Liver (tissue), 9 donors: ENCODE measurements around the gene SNAI1. TPM values are rescaled to one million over a fixed set of nuclear protein-coding genes. Genes with fewer than 3 reads are reported as not detected.
"Not testable (repeated sequence)": the region's sequence is repeated elsewhere in the genome, so short reads cannot be mapped to it uniquely, and the experiment has no call there.

Source experiments
- DNase-seq: peaks from one replicate; pipeline ENCODE4 v3.0.0-alpha.2; 2017; ENCODE audit warnings: low spot score
- H3K27ac ChIP-seq, 2 donors: one replicate each; pipeline ENCODE4 v1.7.0; 2013; ENCODE audit warnings: inconsistent platforms in 2 of 2, low read length in 2 of 2, control low read depth in 1 of 2, low read depth in 1 of 2, mild to moderate bottlenecking in 1 of 2
- H3K27me3 ChIP-seq, 4 donors: one replicate each; pipeline versions ENCODE4 v1.6.1 to v1.7.0; 2013; ENCODE audit warnings: low read length in 3 of 4, inconsistent platforms in 1 of 4, mild to moderate bottlenecking in 1 of 4, moderate library complexity in 1 of 4; ENCODE audit not compliant: control insufficient read depth in 4 of 4, insufficient read depth in 4 of 4
- H3K36me3 ChIP-seq, 4 donors: one replicate each; pipeline versions ENCODE4 v1.6.1 to v1.7.0; 2013; ENCODE audit warnings: low read length in 3 of 4, mild to moderate bottlenecking in 3 of 4, low read depth in 1 of 4, moderate library complexity in 1 of 4; ENCODE audit not compliant: control insufficient read depth in 4 of 4, insufficient read depth in 3 of 4
- H3K4me1 ChIP-seq, 4 donors: one replicate each; pipeline versions ENCODE4 v1.6.1 to v1.7.0; 2013; ENCODE audit warnings: low read length in 3 of 4, mild to moderate bottlenecking in 3 of 4, moderate library complexity in 1 of 4; ENCODE audit not compliant: control insufficient read depth in 4 of 4, insufficient read depth in 4 of 4
- H3K4me3 ChIP-seq, 3 donors: one replicate each; pipeline versions ENCODE4 v1.6.1 to v1.7.0; 2013; ENCODE audit warnings: low read length in 3 of 3, control low read depth in 1 of 3, low read depth in 1 of 3, mild to moderate bottlenecking in 1 of 3
- H3K9ac ChIP-seq, 2 donors: one replicate each; pipeline ENCODE4 v1.7.0; 2013; ENCODE audit warnings: low read length in 2 of 2, mild to moderate bottlenecking in 2 of 2, moderate library complexity in 2 of 2, control low read depth in 1 of 2, low read depth in 1 of 2
- H3K9me3 ChIP-seq, 4 donors: one replicate each; pipeline versions ENCODE4 v1.6.1 to v1.7.0; 2013; ENCODE audit warnings: low read length in 3 of 4; ENCODE audit not compliant: control insufficient read depth in 4 of 4
- ATF3 ChIP-seq: IDR thresholded peaks from 2 replicates; pipeline ENCODE4 v1.6.1; 2016; ENCODE audit warnings: antibody characterized with exemption
- EGR1 ChIP-seq, 2 donors: IDR thresholded peaks; 2 replicates each; pipeline ENCODE4 v1.6.1; 2016 to 2018; ENCODE audit warnings: antibody characterized with exemption in 2 of 2, low read depth in 2 of 2
- GABPA ChIP-seq, 2 donors: IDR thresholded peaks in 1 of 2; conservative IDR thresholded peaks in 1 of 2; 2 replicates each; pipeline ENCODE4 v1.6.1; 2016; ENCODE audit warnings: antibody characterized with exemption in 2 of 2, mild to moderate bottlenecking in 1 of 2, moderate library complexity in 1 of 2
- HNF4A ChIP-seq, 2 donors: conservative IDR thresholded peaks; 2 replicates each; pipeline ENCODE4 v1.6.1; 2016; ENCODE audit warnings: antibody characterized with exemption in 2 of 2, mild to moderate bottlenecking in 2 of 2
- JUND ChIP-seq, 2 donors: IDR thresholded peaks; 2 replicates each; pipeline ENCODE4 v1.6.1; 2016; ENCODE audit warnings: antibody characterized with exemption in 2 of 2
- MAX ChIP-seq: IDR thresholded peaks from 2 replicates; pipeline ENCODE4 v1.6.1; 2016; ENCODE audit warnings: antibody characterized with exemption
- NR2F2 ChIP-seq: IDR thresholded peaks from 2 replicates; pipeline ENCODE4 v1.6.1; 2016; ENCODE audit warnings: antibody characterized with exemption
- RXRA ChIP-seq, 2 donors: IDR thresholded peaks; 2 replicates each; pipeline ENCODE4 v1.6.1; 2017 to 2018; ENCODE audit warnings: antibody characterized with exemption in 2 of 2, mild to moderate bottlenecking in 1 of 2
- SP1 ChIP-seq: IDR thresholded peaks from 2 replicates; pipeline ENCODE4 v1.6.1; 2018; ENCODE audit warnings: antibody characterized with exemption, mild to moderate bottlenecking
- TAF1 ChIP-seq: conservative IDR thresholded peaks from 2 replicates; pipeline ENCODE4 v1.6.1; 2016; ENCODE audit warnings: antibody characterized with exemption, mild to moderate bottlenecking
- ZBTB33 ChIP-seq: IDR thresholded peaks from 2 replicates; pipeline ENCODE4 v1.6.1; 2016; ENCODE audit warnings: antibody characterized with exemption
- WGBS: extraction: QIAGEN DNeasy Blood & Tissue Kit; methylation state at CpG from one replicate; pipeline ENCODE4 v1.1.7; 2013; 5-methylcytosine and 5-hydroxymethylcytosine counted together
- polyA plus RNA-seq, 2 donors: library from polyadenylated mRNA; stranded (reverse) in 1 of 2; unstranded in 1 of 2; fragments of 200-250 nt in 1 of 2; fragments of >200 nt in 1 of 2; fragmentation: Nextera tagmentation in 1 of 2; extraction: Ambion mirVana in 1 of 2; gene quantifications; one replicate each; pipeline versions ENCODE4 v1.2.1 to v1.2.3, GENCODE V29; 2013 to 2015
- total RNA-seq, 2 donors: library from RNA; depleted of rRNA; stranded (reverse); fragments of >200 nt; gene quantifications; one replicate each; pipeline ENCODE4 v1.2.3, GENCODE V29; 2014
- donor health status: healthy.
- donor health status: healthy.
- donor health status: healthy.
- donor health status: healthy.
- donor health status: healthy.

The SNAI1 gene
- total and polyA plus RNA-seq, 4 donors: 0.28 to 3.4 (median 0.60) TPM

DNA sequence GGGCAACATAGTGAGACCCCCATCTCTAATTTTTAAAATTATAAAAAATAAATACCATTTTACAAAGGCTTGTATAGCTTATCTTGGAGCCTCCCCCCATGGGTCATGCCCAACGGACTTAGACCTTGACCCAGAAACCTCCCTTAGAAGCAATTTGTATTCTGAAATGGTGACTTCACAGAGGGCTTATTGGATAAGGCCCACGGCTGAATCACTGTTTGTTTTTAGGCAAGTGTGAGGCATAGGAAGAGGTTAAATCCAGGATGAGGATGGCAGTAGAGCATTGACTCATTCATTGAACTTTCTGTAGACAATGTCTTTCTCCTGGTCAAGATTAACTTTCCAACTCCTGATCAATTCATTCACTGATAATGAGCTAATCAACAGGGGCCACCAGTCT, 6.2 kb upstream of the SNAI1 start:
- Histone ChIP-seq H3K9ac (no peak overlapping the region), H3K27ac (no peak overlapping the region), H3K4me1 (peaks cover 0 to 6% (median 0%) of the 10 kb centered on the region in 4 donors), H3K9me3 (no peaks in the 10 kb centered on the region), H3K27me3 (no peaks in the 10 kb centered on the region), H3K4me3 (no peak overlapping the region), H3K36me3 (no peaks in the 10 kb centered on the region)
- TF ChIP-seq HNF4A (conservative IDR thresholded peaks at IDR 0.05) (peak in 1 of 2 donors; percentile 25), MAX (no peak), JUND (IDR thresholded peaks at IDR 0.05) (no peak)
- WGBS: 29% methylated on average over 2 of the region's 2 CpGs
- DNase-seq: no peak

DNA sequence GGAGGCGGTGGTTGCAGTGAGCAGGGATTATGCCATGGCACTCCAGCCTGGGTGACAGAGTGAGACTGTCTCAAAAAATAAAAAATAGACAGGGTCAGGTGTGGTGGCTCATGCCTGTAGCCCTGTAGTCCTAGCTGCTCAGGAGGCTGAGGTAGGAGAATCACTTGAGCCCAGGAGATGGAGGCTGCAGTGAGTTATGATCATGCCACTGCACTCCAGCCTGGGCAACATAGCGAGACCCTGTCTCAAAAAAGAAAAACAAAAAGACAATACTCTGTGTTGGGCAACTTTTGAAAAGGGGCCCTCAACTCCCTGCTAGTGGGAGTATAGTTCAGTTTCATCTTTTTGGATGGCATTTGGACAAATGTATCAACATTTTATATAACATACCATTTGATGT, 5.0 kb upstream of the SNAI1 start:
- H3K4me1 ChIP-seq: peaks cover 2 to 13% (median 6%) of the 10 kb centered on the region in 4 donors
- not testable (repeated sequence) for H3K9me3 ChIP-seq, H3K36me3 ChIP-seq, H3K4me3 ChIP-seq, H3K9ac ChIP-seq, DNase-seq, H3K27ac ChIP-seq, H3K27me3 ChIP-seq
- 99% methylated on average over 2 of the region's 2 CpGs for WGBS

- Histone ChIP-seq H3K27ac (no peak overlapping the region), H3K4me1 (peaks cover 2 to 17% (median 6%) of the 10 kb centered on the region in 4 donors), H3K27me3 (no peaks in the 10 kb centered on the region), H3K9me3 (no peaks in the 10 kb centered on the region), H3K36me3 (no peaks in the 10 kb centered on the region), H3K9ac (no peak overlapping the region), H3K4me3 (no peak overlapping the region)
- TF ChIP-seq ZBTB33 (no peak), SP1 (no peak), GABPA (IDR thresholded peaks at IDR 0.05 in 1 of 2, conservative IDR thresholded peaks at IDR 0.05 in 1 of 2) (no peak), ATF3 (no peak), RXRA (IDR thresholded peaks at IDR 0.05) (no peak), TAF1 (no peak), NR2F2 (no peak), EGR1 (IDR thresholded peaks at IDR 0.05; ENCODE audit: low read depth in 2 of 2) (no peak), MAX (no peak)
- no peak for DNase-seq
- 80% methylated on average over 3 of the region's 3 CpGs for WGBS
Measured at GRCh38 chr20:49978685-49979029, 4.1 kb upstream of the SNAI1 start.
